Activated T-helper 17 cell treated with anti-CD3 and anti-CD28 coated beads, Interleukin-2, amount 50 U/mL, for 72 hours (primary cell): ENCODE measurements around the gene PRSS50. TPM values are rescaled to one million over a fixed set of nuclear protein-coding genes. Genes with fewer than 3 reads are reported as not detected.

ENCODE experiments used
- ATAC-seq: fragments of 150-1000 bp; cut with Tn5 transposase; replicated peaks from 2 replicates; pipeline ENCODE4 v1.10.0; 2021; ENCODE audit warnings: mild to moderate bottlenecking, moderate library complexity
- H3K27ac Mint-ChIP-seq: one replicate; pipeline ENCODE4 v1.8.0; 2022; ENCODE audit warnings: mixed read lengths
- H3K27me3 Mint-ChIP-seq: one replicate; pipeline ENCODE4 v1.8.0; 2022; ENCODE audit warnings: mixed read lengths
- H3K36me3 Mint-ChIP-seq: one replicate; pipeline ENCODE4 v1.8.0; 2022; ENCODE audit warnings: low read depth, mild to moderate bottlenecking, mixed read lengths
- H3K4me1 Mint-ChIP-seq: one replicate; pipeline ENCODE4 v1.8.0; 2022; ENCODE audit warnings: mixed read lengths
- H3K4me3 Mint-ChIP-seq: one replicate; pipeline ENCODE4 v1.8.0; 2022; ENCODE audit warnings: mild to moderate bottlenecking, mixed read lengths
- H3K9me3 Mint-ChIP-seq: one replicate; pipeline ENCODE4 v1.8.0; 2022; ENCODE audit warnings: mixed read lengths
- total RNA-seq, 2 donors: library from RNA; stranded (reverse); gene quantifications; one replicate each; pipeline ENCODE4 v1.2.3, GENCODE V29; 2022

Gene PRSS50
- total RNA-seq, 2 donors from 2014 or later, result 0.11 TPM; not detected in 1

DNA sequence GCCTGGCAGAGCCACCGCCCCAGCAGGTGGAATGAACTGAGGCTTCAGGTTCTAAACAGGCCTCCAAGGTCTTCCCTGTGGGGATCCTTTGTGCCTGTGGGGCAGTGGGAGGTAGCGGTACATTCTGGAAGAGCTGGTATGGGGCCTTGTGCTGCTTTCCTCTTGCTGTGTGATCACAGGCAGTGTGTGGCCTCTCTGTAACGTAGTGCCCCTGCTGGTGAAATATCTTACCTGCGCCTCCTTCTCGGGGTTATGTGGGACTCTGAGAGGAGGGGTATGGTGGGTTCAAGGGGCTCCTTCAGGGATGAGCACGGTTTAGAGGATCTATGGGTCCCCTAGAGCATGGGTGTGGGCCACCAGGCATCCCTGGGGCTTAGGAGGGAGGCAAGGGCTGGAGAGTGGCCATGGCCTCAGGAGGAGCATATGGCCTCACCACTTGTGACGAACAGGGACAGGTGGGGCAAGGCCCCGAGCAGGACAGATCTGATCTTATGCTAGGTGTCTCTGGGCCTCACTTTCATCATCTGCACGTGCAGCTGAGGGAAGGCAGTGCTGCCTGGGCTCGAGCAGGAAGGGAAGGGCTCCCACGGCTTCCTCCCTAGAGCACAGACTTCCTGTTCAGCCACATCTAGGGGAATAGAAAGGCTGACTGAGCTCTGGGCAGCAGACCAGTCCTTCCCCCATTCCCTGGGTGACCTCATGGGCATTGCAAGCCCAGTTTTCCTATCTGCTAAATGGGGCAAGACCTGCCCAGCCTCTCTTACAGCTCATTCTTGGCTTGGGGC is 22.3 kb downstream of the PRSS50 start:
- Mint-ChIP-seq H3K9me3 (no peaks in the 10 kb centered on the region), H3K4me3 (peak overlapping the region; percentile 89), H3K36me3 (no peaks in the 10 kb centered on the region), H3K27me3 (no peaks in the 10 kb centered on the region), H3K4me1 (peaks cover 24% of the 10 kb centered on the region), H3K27ac (peak overlapping the region; percentile 87)
- peak; percentile 41 for ATAC-seq

DNA sequence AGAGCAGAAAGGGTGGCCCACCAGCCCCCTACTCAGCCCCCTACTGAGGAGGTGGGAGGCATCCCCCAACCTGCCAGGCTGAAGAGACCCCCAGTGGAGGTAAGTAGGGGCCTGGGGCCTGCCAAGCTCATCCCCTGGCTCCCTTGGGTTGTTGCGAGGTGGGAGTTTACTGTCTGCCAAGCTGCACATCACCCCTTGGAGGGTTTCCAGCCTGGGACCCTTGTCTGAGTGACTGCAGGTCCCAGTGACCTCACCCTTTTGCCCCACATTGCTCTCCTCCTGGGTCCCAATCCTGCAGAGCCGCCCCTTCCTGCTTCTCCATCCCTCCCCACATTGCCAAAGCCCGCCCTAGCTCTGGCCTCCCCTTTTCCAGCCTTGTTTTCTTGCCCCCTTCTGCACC is 23.1 kb downstream of the PRSS50 start:
- Mint-ChIP-seq H3K4me3 (peak overlapping the region; percentile 89), H3K27me3 (no peaks in the 10 kb centered on the region), H3K27ac (no peak overlapping the region), H3K9me3 (no peaks in the 10 kb centered on the region), H3K4me1 (peaks cover 30% of the 10 kb centered on the region), H3K36me3 (no peaks in the 10 kb centered on the region)
- ATAC-seq, result no peak

DNA sequence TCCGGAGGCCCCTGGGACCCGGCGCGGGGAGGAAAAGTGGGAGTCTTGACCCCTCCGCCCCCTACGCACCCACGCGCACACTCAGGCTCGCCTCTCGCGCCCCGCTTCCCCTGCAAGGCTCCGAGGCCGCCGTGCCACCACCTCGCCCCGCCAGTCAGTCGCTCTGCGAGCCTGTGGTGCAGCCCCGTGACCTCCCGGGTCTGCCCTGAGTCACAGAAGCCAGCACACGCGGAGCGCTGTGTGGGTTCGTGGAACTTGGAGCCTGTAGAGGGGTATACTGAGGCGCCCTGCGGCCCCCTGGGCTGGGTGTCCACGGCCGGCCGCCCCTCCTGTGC is 23.8 kb downstream of the PRSS50 start:
- no peaks in the 10 kb centered on the region for H3K36me3 Mint-ChIP-seq
- H3K4me3 Mint-ChIP-seq, result peak overlapping the region; percentile 89
- no peak overlapping the region for H3K27ac Mint-ChIP-seq
- no peaks in the 10 kb centered on the region for H3K9me3 Mint-ChIP-seq
- H3K27me3 Mint-ChIP-seq, result no peaks in the 10 kb centered on the region
- peaks cover 30% of the 10 kb centered on the region for H3K4me1 Mint-ChIP-seq
- peak; percentile 59 for ATAC-seq

DNA sequence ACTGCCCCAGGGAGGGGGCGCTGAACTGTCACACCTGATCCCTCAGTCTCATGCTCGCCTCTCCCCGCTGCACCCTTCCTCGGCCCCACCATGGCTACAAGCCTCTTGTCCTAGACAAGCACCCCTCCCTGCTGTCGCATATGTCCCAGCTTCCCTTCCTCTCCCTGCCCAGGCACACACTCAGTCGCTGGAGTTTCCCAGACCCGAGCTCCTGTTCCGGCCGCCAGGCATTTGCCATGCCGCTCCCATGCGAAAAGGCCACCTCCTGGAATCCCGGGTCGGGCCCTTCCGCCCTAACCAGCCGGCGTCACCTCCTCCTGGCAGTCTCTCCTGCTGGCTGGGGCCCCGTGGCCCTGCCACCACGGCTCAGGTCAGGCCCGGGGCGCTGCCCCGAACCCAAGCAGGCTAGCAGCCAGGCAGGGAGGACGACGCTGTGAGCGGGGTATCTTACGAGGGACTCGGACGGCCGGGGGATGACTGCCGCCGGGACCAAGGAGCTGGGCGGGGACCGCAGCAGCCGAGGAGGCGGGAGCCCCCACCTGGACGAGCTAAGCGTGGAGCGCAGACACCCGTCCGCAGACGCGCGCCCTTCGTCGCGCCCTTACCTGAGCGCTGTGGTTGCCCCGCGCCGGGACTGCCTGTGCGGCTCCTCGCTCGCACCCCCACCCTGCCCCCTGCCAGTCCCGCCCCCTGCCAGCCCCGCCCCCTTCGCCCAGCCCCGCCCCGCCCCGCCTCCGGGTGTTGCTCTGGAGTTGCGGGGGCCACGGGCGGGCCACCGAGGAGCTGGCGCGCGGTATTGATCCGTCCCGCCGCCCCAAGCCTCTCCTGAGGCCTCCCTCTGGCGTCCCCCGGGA is 24.4 kb downstream of the PRSS50 start, which contains the start of gene ALS2CL:
ALS2CL (minus strand) TSS at position 642 of the 854 bp plus-strand sequence. CDS start 4,239 bp downstream, outside the sequence.
- Mint-ChIP-seq H3K4me1 (peaks cover 30% of the 10 kb centered on the region), H3K4me3 (peak within 1 kb of the TSS; percentile 89), H3K27me3 (no peaks in the 10 kb centered on the region), H3K27ac (peak within 1 kb of the TSS; percentile 75), H3K9me3 (no peaks in the 10 kb centered on the region), H3K36me3 (no peaks in the 10 kb centered on the region)
- ATAC-seq, result peak; percentile 72

DNA sequence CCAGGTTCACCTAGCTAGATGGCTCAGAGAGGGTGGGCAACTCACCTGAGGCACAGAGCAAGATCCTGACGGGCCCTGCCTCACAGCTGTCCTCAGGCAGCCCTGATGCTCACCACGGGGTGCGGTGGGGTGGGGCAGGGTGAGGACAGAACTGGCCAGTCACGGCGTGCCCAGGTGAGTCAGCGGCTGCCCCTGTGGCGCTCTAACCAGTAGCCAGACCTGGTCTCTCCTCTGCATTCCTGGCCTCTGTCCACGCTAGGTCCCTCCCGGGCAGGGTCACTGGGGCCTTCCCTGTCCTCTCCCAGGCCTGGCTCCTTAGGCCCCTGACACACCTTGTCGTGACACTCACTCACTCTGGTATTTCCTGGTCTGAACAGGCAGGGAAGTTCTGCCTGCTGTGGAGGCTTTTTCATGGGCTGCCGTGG is 25.1 kb downstream of the PRSS50 start:
- H3K27me3 Mint-ChIP-seq, result no peaks in the 10 kb centered on the region
- no peaks in the 10 kb centered on the region for H3K9me3 Mint-ChIP-seq
- peaks cover 30% of the 10 kb centered on the region for H3K4me1 Mint-ChIP-seq
- peak overlapping the region; percentile 75 for H3K27ac Mint-ChIP-seq
- no peaks in the 10 kb centered on the region for H3K36me3 Mint-ChIP-seq
- peak; percentile 2 for ATAC-seq
- peak overlapping the region; percentile 89 for H3K4me3 Mint-ChIP-seq

DNA sequence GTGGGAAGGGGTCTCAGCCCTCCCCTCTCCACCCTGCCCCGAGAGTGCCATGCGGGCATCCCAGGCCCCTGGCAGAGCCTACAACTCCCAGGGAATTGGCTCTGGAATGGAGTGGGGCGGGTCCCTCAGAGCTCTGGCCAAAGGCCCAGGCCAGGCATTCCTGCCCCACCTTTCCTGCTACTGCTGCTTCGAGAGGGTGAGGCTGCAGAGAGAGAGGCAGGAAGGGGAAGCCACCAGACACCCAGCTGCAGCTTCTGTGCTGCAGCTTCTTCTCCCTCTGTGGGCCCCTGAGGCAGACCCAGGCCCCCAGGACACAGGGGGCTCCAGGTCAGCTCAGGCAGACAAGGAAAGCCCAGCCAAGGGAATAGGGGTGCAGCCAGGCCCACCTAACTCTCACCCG is 26.9 kb downstream of the PRSS50 start:
- H3K9me3 Mint-ChIP-seq, result no peaks in the 10 kb centered on the region
- no peak overlapping the region for H3K4me3 Mint-ChIP-seq
- ATAC-seq, result no peak
- no peaks in the 10 kb centered on the region for H3K27me3 Mint-ChIP-seq
- peaks cover 27% of the 10 kb centered on the region for H3K4me1 Mint-ChIP-seq
- H3K27ac Mint-ChIP-seq, result no peak overlapping the region
- H3K36me3 Mint-ChIP-seq, result no peaks in the 10 kb centered on the region

DNA sequence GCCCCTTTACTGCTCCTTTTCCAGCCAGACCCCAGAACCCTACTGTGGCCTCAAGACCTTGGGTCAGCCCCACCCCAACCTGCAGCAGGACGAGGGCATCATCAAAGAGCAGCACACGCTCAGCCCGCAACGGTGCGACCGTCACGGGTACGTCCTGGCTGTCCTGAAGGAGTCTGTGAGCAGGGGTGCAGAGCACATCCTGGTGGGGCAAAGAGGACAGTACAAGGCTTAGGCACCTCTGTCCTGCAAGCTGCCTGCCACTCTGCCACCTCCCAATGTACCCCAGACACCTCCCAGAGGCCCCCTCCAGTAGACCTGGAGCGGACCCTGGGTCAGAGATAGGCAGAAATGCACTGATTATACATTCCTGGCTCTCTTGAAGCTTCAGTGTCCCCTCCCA is 32.2 kb downstream of the PRSS50 start:
- Mint-ChIP-seq H3K36me3 (no peaks in the 10 kb centered on the region), H3K9me3 (no peaks in the 10 kb centered on the region), H3K27ac (peak overlapping the region; percentile 67), H3K4me1 (peaks cover 6% of the 10 kb centered on the region), H3K27me3 (no peaks in the 10 kb centered on the region), H3K4me3 (no peak overlapping the region)
- ATAC-seq, result no peak

DNA sequence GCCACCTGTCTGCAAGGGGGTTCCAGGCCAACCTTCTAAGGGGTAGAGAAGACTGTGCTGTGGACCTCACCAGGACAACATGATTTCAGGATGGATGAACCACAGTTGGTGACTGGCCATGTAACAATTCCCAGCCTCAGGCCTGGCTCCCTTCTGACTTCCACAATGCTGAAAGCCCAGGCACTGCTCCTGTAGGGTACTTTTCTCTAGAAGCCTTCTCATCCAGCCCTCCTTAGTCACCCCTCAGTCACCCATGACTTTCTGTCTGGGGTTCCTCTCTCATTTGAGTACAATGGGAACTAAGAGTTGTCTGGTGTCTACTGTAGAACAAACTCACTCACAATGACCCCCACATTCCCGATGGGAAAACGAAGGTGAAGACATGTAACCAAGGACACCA is 32.8 kb downstream of the PRSS50 start:
- Mint-ChIP-seq H3K27me3 (no peaks in the 10 kb centered on the region), H3K9me3 (no peaks in the 10 kb centered on the region), H3K4me1 (peaks cover 4% of the 10 kb centered on the region), H3K36me3 (no peaks in the 10 kb centered on the region), H3K27ac (peak overlapping the region; percentile 67), H3K4me3 (no peak overlapping the region)
- no peak for ATAC-seq

DNA sequence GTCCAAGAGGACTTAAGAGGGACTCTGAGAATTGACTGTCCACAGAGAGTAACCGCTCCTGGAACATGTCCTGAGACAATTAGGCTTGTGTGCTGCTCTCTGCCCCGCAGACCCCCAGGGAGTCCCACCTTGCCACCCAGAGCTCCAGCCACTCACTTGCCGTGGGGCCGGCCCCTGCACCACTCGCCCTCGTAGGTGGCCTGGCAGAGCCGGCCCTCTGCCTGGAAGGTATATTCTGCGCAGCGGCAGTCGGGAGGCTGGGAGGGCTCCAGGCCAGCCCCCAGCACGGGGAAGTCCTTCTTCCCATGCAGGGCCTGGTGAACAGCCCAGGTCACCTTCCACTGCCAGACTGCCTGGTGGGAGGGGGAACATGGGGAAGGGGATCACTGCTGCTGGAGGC is 34.7 kb downstream of the PRSS50 start:
- H3K36me3 Mint-ChIP-seq, result no peaks in the 10 kb centered on the region
- no peak overlapping the region for H3K27ac Mint-ChIP-seq
- H3K4me1 Mint-ChIP-seq, result no peaks in the 10 kb centered on the region
- no peaks in the 10 kb centered on the region for H3K27me3 Mint-ChIP-seq
- H3K4me3 Mint-ChIP-seq, result no peak overlapping the region
- no peaks in the 10 kb centered on the region for H3K9me3 Mint-ChIP-seq
- ATAC-seq, result no peak

DNA sequence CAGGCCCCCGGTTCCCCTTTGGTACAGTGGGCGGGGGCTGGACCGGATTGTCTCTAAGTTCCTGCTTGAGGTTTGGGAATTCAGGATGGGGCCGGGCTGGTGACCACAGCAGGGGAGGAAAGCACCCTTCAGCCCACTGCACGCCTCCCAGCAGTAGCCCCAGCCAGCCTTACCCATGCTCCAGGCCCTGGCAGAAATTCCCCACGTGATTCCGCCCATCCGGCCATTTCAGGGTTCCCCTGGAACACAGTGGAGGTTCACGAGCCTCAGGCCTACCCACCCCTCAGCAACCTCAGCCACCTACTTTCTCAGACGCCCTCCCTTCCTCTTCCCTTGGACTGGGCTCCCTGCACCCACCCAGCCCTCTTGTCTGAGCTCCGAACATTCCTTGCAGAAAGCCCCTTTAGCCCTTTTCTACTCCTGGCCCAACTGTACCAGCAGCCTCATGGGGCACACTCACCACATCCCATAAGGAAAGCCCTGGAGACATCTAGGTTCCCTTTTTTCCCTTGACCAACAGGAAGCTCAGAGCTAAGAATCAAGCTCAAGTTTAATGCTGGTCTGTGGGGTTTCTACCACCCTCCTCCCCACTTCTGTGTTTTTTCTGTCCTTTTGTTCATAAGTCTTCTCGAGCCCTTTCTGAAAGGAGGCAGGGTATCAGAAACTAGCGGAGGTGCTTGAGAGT is 35.7 kb downstream of the PRSS50 start:
- Mint-ChIP-seq H3K27me3 (no peaks in the 10 kb centered on the region), H3K27ac (no peak overlapping the region), H3K9me3 (no peaks in the 10 kb centered on the region), H3K4me1 (no peaks in the 10 kb centered on the region), H3K4me3 (no peak overlapping the region), H3K36me3 (no peaks in the 10 kb centered on the region)
- no peak for ATAC-seq

DNA sequence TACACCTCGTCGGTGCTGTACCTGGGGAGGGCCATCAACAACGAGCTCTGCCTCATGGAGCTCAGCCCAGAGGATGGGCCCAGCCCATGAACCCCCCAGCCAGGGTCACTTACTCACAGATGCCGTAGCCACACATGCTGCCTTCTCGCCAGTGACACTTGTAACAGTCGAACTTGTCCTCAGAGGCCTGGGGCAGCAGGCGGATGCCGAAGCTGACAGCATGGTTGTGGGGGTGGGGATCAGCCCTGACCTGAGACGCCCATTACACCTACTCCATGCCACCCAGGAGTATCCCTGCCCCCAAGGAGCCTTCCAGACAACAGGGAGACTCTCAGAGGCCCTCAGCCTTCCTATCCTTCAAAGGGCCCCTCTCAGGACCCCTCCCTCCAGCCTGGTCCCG is 36.3 kb downstream of the PRSS50 start:
- no peaks in the 10 kb centered on the region for H3K36me3 Mint-ChIP-seq
- no peak for ATAC-seq
- no peak overlapping the region for H3K27ac Mint-ChIP-seq
- no peaks in the 10 kb centered on the region for H3K9me3 Mint-ChIP-seq
- no peaks in the 10 kb centered on the region for H3K4me1 Mint-ChIP-seq
- H3K27me3 Mint-ChIP-seq, result no peaks in the 10 kb centered on the region
- H3K4me3 Mint-ChIP-seq, result no peak overlapping the region

DNA sequence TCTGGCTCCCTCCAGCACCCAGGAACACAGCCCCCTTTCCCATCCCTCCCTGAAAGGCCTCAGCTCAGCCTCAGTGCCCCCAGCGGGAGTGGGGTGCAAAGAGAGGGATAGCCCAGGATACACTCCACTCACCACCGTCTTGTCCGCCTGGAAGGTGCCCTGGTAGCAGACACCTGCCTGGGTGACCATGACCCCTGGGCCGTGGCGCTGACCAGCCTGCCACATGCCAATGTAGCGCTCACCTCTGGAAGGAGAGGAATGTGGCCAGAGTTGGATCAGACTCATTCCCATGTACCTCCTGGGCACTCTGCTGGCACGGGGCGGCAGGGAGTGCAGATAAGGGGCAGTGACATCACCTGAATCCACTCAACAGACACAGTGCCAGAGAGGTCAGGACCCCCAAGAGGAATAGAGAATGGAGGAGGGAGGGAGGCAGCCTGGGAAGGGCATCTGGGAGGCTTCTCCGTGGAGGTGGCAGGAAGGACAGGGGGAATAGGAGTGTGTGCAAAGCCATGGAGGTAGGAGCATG is 37.3 kb downstream of the PRSS50 start:
- Mint-ChIP-seq H3K27me3 (no peaks in the 10 kb centered on the region), H3K36me3 (no peaks in the 10 kb centered on the region), H3K4me3 (no peak overlapping the region), H3K9me3 (no peaks in the 10 kb centered on the region), H3K4me1 (no peaks in the 10 kb centered on the region), H3K27ac (peak overlapping the region; percentile 13)
- ATAC-seq, result no peak

DNA sequence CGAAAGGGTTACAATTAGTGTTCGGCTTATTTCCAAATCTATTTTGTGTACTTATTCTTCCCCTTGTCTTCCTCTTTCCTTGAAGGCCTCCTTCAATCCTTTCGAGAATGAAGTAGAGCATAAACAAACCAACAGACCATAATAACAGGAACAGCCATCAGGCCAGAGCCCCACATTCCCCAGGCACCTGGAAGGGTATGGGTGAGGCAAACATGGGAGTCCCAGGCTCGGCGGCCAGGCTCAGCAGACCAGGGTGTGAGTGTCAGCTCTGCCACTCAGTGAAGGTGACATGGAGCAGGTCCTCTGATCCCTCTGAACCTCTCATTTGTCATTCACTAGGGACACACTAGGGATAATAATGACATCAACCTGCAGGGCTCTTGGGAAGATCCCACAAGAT is 38.0 kb downstream of the PRSS50 start:
- H3K4me3 Mint-ChIP-seq, result no peak overlapping the region
- H3K9me3 Mint-ChIP-seq, result no peaks in the 10 kb centered on the region
- peak overlapping the region; percentile 49 for H3K27ac Mint-ChIP-seq
- H3K27me3 Mint-ChIP-seq, result no peaks in the 10 kb centered on the region
- H3K36me3 Mint-ChIP-seq, result no peaks in the 10 kb centered on the region
- no peak for ATAC-seq
- no peaks in the 10 kb centered on the region for H3K4me1 Mint-ChIP-seq

DNA sequence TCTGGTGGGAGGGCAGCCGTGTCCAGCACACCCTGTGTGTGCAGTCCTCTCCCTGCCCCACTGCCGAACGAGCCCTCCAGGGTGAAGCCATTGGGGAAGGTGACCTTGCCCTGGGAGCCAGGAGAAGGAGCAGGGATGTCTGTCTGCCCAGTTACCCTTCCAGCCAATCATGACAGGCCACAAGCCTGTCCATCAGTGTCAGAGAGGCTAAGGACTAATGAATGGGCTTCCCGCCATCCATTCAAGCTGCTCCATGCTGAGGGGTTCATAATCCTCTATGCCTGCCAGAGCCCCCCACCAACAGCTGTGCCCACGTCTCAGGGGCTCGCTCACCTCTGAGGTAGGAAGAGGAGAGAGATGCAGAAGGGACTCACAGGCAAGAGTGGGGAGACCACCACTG is 39.4 kb downstream of the PRSS50 start:
- H3K4me3 Mint-ChIP-seq, result no peak overlapping the region
- H3K9me3 Mint-ChIP-seq, result no peaks in the 10 kb centered on the region
- H3K36me3 Mint-ChIP-seq, result no peaks in the 10 kb centered on the region
- H3K27me3 Mint-ChIP-seq, result no peaks in the 10 kb centered on the region
- H3K27ac Mint-ChIP-seq, result no peak overlapping the region
- ATAC-seq, result no peak
- H3K4me1 Mint-ChIP-seq, result no peaks in the 10 kb centered on the region
